ENCODE data around the gene LHX4. TPM values are rescaled to one million over a fixed set of nuclear protein-coding genes. Genes with fewer than 3 reads are reported as not detected.

The LHX4 gene
- total and polyA plus RNA-seq, 2 experiments from 2014 or later: 0.30 TPM; not detected in 1

DNA sequence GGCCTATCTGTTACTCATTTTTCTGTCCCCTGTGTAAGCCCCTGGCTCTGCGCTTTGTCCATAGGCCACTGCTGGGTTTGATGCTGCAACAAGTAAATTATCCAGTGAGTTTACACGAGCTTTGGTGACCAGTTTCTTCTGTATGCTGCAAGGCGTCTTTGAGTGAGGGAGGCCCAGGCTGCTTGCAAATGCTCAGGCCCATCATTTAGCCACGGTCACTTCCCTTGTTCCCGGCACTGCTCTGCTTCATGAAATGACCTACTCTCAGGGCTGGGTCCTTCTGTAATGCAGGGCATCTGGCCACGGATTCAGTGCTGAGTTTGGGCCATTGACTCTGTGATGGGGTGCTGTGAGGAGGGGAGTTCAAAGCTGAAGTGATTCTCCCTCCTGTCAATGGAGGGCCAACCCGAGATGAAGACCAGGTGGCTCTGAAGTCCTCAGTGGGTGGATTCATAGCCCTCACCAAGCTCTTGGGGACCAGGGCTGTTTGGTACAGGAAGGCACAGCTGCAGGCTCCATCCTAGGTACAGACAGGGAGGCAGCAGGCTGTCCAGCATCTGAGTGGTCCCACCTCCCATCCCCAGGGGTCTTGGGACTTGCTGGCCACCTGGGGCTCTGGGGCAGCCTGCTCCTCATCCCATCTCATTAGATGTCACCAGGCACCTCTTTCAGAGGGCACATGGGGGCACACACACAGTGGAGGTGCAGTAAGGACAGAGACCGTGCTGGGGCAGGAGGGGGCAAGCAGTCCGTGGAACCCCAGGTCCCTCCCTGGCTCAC is 21.7 kb downstream of the LHX4 start:
- in situ Hi-C loops (cut with MboI): loop anchor here (10.0 kb wide), 1 partner anchor 223 kb away; no protein-coding TSS in a partner anchor
- no peak overlapping the region for H3K27ac ChIP-seq
- TF ChIP-seq EZH2phosphoT487 (IDR thresholded peaks at IDR 0.05; ENCODE audit: insufficient read depth, low read depth): no peak
- TF ChIP-seq EZH2 (IDR thresholded peaks at IDR 0.05; ENCODE audit: insufficient read depth, poor library complexity, severe bottlenecking): no peak
- no peak for DNase-seq
- no peak overlapping the region for H3K9ac ChIP-seq
- no peak overlapping the region for H3K4me2 ChIP-seq (ENCODE audit: unreplicated experiment)
- no peaks in the 10 kb centered on the region for H3F3A ChIP-seq (ENCODE audit: insufficient read depth)
- H3K79me2 ChIP-seq (ENCODE audit: insufficient read depth): no peaks in the 10 kb centered on the region
- WGBS, 2 experiments (ENCODE audit: low coverage in 1 of 2, low lambda C conversion rate in 2 of 2, missing lambda C conversion rate in 2 of 2): 59 to 61% methylated on average over 9 of the region's 9 CpGs
- H3K4me3 ChIP-seq: no peak overlapping the region
- H3K4me1 ChIP-seq (ENCODE audit: insufficient read depth): no peaks in the 10 kb centered on the region
- no peaks in the 10 kb centered on the region for H4K20me1 ChIP-seq (ENCODE audit: insufficient read depth)
- H3K9me2 ChIP-seq (ENCODE audit: insufficient read depth): no peaks in the 10 kb centered on the region
- H3K36me3 ChIP-seq (ENCODE audit: low read depth): no peaks in the 10 kb centered on the region
- H3K27me3 ChIP-seq (replicated peaks; ENCODE audit: insufficient read depth): no peaks in the 10 kb centered on the region
- no peak overlapping the region for H2AFZ ChIP-seq
- no peaks in the 10 kb centered on the region for H3K9me3 ChIP-seq (ENCODE audit: low read depth)

DNA sequence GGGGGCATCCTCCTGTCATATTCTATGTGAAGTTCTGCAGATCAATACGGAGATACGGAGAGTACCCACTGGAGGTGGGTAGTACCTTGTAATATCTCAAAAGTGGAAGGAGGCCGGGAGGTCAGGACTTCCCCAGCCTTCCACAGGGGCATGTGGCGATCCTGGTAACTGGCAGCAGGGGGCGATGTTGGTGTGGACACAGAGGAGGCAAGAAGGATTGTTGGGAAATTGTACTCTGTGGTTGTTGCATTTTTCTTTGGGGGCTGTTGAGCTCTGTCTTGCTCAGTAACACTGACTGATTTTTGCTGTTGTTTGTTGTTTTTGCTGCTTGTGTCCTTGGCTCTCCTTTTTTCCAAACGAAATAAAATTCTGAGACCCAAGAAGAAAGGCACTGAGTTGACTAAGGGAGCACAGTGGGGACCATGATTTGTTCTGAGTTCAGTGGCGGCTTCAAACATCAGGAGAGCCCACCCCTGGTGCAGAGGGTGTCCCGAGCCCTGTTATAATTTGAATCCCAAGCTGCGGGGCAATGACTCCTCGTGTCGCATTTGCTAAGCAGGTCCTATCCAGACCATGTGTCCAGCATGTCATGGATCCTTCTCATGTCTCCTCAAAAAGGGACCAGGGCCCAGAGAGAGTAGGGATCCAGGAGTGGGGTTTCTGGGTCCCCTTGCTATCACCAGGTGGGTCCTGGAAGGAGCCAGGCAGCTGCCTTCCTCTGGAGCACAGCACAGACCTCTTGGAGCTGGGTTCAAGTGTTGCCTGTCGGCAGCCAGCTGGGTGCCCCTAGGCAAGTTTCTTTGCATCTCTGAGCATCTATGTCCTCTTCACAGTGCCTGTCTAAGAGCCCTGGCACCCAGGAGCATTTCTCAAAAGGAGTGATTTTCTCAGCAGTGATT is 22.8 kb downstream of the LHX4 start:
- H2AFZ ChIP-seq: no peak overlapping the region
- H3K9me2 ChIP-seq (ENCODE audit: insufficient read depth): no peaks in the 10 kb centered on the region
- H3K4me2 ChIP-seq (ENCODE audit: unreplicated experiment): no peak overlapping the region
- no peaks in the 10 kb centered on the region for H3F3A ChIP-seq (ENCODE audit: insufficient read depth)
- TF ChIP-seq EZH2 (IDR thresholded peaks at IDR 0.05; ENCODE audit: insufficient read depth, poor library complexity, severe bottlenecking) (no peak), EZH2phosphoT487 (IDR thresholded peaks at IDR 0.05; ENCODE audit: insufficient read depth, low read depth) (no peak)
- H3K27me3 ChIP-seq (replicated peaks; ENCODE audit: insufficient read depth): no peaks in the 10 kb centered on the region
- no peaks in the 10 kb centered on the region for H3K4me1 ChIP-seq (ENCODE audit: insufficient read depth)
- H3K9me3 ChIP-seq (ENCODE audit: low read depth): no peaks in the 10 kb centered on the region
- H4K20me1 ChIP-seq (ENCODE audit: insufficient read depth): no peaks in the 10 kb centered on the region
- H3K4me3 ChIP-seq: no peak overlapping the region
- WGBS, 2 experiments (ENCODE audit: low coverage in 1 of 2, low lambda C conversion rate in 2 of 2, missing lambda C conversion rate in 2 of 2): 31 to 33% methylated on average over 12 of the region's 12 CpGs
- no peak overlapping the region for H3K9ac ChIP-seq
- peak; percentile 73 for DNase-seq
- H3K36me3 ChIP-seq (ENCODE audit: low read depth): no peaks in the 10 kb centered on the region
- in situ Hi-C loops (cut with MboI): loop anchor here (10.0 kb wide), 1 partner anchor 222 kb away; no protein-coding TSS in a partner anchor
- H3K79me2 ChIP-seq (ENCODE audit: insufficient read depth): no peaks in the 10 kb centered on the region
- no peak overlapping the region for H3K27ac ChIP-seq

GRCh38 chr1:180253585-180254495 is 23.8 kb downstream of the LHX4 start:
- DNase-seq: no peak

GRCh38 chr1:180254496-180254819 is 24.4 kb downstream of the LHX4 start:
- no peak overlapping the region for H3K9ac ChIP-seq
- H2AFZ ChIP-seq: no peak overlapping the region
- H3K27me3 ChIP-seq (replicated peaks; ENCODE audit: insufficient read depth): no peaks in the 10 kb centered on the region
- H3K4me1 ChIP-seq (ENCODE audit: insufficient read depth): no peaks in the 10 kb centered on the region
- H3K79me2 ChIP-seq (ENCODE audit: insufficient read depth): no peaks in the 10 kb centered on the region
- no peaks in the 10 kb centered on the region for H3K9me2 ChIP-seq (ENCODE audit: insufficient read depth)
- 83 to 86% methylated on average over 9 of the region's 9 CpGs for WGBS, 2 experiments (ENCODE audit: low coverage in 1 of 2, low lambda C conversion rate in 2 of 2, missing lambda C conversion rate in 2 of 2)
- H3K4me2 ChIP-seq (ENCODE audit: unreplicated experiment): no peak overlapping the region
- H3F3A ChIP-seq (ENCODE audit: insufficient read depth): no peaks in the 10 kb centered on the region
- no peaks in the 10 kb centered on the region for H3K36me3 ChIP-seq (ENCODE audit: low read depth)
- no peak for TF ChIP-seq EZH2phosphoT487 (IDR thresholded peaks at IDR 0.05; ENCODE audit: insufficient read depth, low read depth)
- TF ChIP-seq EZH2 (IDR thresholded peaks at IDR 0.05; ENCODE audit: insufficient read depth, poor library complexity, severe bottlenecking): no peak
- no peaks in the 10 kb centered on the region for H4K20me1 ChIP-seq (ENCODE audit: insufficient read depth)
- in situ Hi-C loops (cut with MboI): loop anchor here (10.0 kb wide), 1 partner anchor 220 kb away; no protein-coding TSS in a partner anchor
- H3K9me3 ChIP-seq (ENCODE audit: low read depth): no peaks in the 10 kb centered on the region
- no peak for DNase-seq
- no peak overlapping the region for H3K4me3 ChIP-seq
- no peak overlapping the region for H3K27ac ChIP-seq

More at GRCh38 chr1:180253585-180254495, 23.8 kb downstream of the LHX4 start:
- H3K9ac ChIP-seq: no peak overlapping the region
- H3K4me1 ChIP-seq (ENCODE audit: insufficient read depth): no peaks in the 10 kb centered on the region
- no peaks in the 10 kb centered on the region for H3K27me3 ChIP-seq (replicated peaks; ENCODE audit: insufficient read depth)
- H3F3A ChIP-seq (ENCODE audit: insufficient read depth): no peaks in the 10 kb centered on the region
- 67 to 68% methylated on average over 27 to 31 of the region's 31 CpGs for WGBS, 2 experiments (ENCODE audit: low coverage in 1 of 2, low lambda C conversion rate in 2 of 2, missing lambda C conversion rate in 2 of 2)
- no peaks in the 10 kb centered on the region for H3K9me3 ChIP-seq (ENCODE audit: low read depth)
- H3K4me2 ChIP-seq (ENCODE audit: unreplicated experiment): no peak overlapping the region
- H3K79me2 ChIP-seq (ENCODE audit: insufficient read depth): no peaks in the 10 kb centered on the region
- H2AFZ ChIP-seq: no peak overlapping the region
- no peak overlapping the region for H3K27ac ChIP-seq
- no peak overlapping the region for H3K4me3 ChIP-seq
- H4K20me1 ChIP-seq (ENCODE audit: insufficient read depth): no peaks in the 10 kb centered on the region
- no peaks in the 10 kb centered on the region for H3K9me2 ChIP-seq (ENCODE audit: insufficient read depth)
- H3K36me3 ChIP-seq (ENCODE audit: low read depth): no peaks in the 10 kb centered on the region
- in situ Hi-C loops (cut with MboI): loop anchor here (10.0 kb wide), 1 partner anchor 221 kb away; no protein-coding TSS in a partner anchor
- TF ChIP-seq EZH2 (IDR thresholded peaks at IDR 0.05; ENCODE audit: insufficient read depth, poor library complexity, severe bottlenecking): no peak
- TF ChIP-seq EZH2phosphoT487 (IDR thresholded peaks at IDR 0.05; ENCODE audit: insufficient read depth, low read depth): no peak
